Measurements from ENCODE around the gene PRM3. TPM values are rescaled to one million over a fixed set of nuclear protein-coding genes. Genes with fewer than 3 reads are reported as not detected.

The PRM3 gene
- polyA plus RNA-seq, 10 donors, result not detected

GRCh38 chr16:11259655-11260595 lies 13.5 kb downstream of the PRM3 start:
- no peak for DNase-seq

DNA sequence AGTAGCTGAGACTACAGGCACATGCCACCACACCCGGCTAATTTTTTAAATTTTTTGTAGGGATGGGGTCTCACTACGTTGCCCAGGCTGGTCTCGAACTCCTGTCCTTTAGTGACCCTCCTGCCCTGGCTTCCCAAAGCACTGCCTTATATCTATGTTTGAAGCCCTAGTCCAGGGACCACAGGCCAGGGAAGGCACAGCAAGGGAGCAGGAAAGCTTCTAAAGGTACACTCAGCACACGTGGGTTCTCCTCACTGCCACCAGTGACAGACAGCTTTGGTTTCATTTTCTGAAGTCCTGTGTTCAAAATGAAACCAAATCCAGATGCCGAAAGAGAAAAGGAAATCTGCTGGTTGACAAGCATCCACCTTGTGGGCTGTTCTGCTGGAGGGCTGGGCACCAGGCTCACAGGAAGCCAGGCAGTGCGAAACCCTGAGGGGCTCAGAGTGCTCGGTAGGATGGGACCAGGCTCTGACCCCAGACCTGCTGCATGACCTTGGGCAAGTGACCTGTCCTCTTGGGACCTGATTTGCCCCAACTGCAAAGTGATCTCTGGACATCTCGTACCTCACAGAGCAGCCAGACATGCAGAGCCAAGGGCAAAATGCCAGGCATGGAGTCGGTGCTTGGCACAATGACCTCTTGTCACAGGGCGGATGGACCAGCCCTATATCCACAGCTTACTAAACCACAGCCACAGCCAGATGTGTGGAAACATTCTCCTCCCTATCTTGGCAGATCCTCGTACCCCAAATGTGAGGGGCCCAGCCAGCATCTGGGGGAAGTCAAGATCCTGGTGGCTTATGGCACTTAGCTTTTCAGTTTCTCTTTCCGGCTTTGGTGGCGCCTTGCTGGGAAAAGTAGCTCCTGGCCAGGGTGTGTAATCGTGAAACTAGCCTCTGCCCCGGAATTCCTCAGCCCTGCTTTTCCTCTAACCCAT lies 14.6 kb downstream of the PRM3 start:
- peak in 1 of 3 donors; percentile 56 for DNase-seq

GRCh38 chr16:11257131-11257938 lies 16.1 kb downstream of the PRM3 start:
- DNase-seq, result peak; percentile 81 to 92 (median 84)

GRCh38 chr16:11256661-11257130 lies 16.7 kb downstream of the PRM3 start:
- peak in 2 of 3 donors; percentile 58 to 86 for DNase-seq

DNA sequence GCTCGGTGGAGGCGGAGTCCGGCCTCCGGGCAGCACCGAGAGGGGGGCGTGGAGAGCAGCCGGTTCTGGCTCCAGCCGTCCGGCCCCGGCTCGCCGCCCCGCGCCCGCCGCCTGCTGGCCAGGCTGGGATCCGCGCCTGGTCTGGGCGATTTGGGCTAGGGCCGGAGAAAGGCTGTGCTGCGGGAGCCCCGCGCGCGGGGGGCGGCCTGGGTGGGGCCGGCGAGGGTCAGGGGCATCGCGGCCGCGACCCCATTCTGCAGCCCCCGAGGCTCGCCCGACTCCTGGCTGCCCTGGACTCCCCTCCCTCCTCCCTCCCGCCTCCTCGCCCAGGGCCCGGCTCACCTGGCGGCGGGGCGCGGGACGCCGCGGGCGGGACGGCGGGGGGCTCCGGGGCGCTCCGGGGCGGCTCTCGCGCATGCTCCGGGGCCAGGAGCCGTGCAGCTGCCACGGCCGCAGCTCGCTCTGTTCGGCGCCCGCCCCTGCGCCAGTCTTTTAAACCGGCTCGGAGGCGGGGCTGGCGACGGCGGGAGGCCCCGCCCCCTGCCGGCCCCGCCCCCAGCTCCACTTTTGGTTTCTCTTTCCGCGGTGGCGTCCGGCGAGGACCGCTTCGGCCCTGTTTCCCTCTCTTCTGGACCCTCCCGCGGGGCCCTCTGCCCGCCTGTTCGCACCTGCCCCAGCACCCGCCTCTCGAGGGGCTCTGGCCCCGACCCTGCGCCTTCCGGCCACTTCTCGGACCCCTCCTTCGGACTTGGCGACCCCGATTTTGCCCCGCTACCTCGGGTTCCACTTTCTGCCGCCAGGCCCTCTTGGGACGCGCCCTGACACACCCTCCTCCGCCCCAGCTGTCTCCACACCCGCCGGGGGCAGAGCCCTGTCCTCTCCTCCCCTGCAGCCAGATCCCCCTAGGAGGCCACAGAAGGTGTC lies 17.4 kb downstream of the PRM3 start, which contains the start of gene SOCS1:
TSS of gene SOCS1 (minus strand) at position 468 of the 924 bp plus-strand sequence. CDS start 726 bp downstream, outside the sequence.
- DNase-seq, result peak; percentile 90 to 96 (median 90)

DNA sequence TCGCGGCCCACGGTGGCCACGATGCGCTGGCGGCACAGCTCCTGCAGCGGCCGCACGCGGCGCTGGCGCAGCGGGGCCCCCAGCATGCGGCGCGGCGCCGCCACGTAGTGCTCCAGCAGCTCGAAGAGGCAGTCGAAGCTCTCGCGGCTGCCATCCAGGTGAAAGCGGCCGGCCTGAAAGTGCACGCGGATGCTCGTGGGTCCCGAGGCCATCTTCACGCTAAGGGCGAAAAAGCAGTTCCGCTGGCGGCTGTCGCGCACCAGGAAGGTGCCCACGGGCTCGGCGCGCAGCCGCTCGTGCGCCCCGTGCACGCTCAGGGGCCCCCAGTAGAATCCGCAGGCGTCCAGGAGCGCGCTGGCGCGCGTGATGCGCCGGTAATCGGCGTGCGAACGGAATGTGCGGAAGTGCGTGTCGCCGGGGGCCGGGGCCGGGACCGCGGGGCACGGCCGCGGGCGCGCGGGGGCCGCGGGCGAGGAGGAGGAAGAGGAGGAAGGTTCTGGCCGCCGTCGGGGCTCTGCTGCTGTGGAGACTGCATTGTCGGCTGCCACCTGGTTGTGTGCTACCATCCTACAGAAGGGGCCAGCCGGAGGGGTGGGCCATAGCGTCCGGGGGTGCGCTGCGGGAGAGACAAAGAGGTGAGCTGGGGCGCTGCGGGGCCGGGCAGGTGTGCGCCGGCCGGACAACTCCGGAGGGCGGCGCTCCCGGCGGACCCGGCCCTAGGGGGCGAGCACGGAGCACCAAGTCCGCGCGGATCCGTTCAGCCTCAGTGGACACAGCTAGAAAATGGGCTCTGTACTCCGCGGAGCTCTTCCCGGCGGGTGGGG lies 18.3 kb downstream of the PRM3 start:
- peak; percentile 34 to 91 (median 65) for DNase-seq

DNA sequence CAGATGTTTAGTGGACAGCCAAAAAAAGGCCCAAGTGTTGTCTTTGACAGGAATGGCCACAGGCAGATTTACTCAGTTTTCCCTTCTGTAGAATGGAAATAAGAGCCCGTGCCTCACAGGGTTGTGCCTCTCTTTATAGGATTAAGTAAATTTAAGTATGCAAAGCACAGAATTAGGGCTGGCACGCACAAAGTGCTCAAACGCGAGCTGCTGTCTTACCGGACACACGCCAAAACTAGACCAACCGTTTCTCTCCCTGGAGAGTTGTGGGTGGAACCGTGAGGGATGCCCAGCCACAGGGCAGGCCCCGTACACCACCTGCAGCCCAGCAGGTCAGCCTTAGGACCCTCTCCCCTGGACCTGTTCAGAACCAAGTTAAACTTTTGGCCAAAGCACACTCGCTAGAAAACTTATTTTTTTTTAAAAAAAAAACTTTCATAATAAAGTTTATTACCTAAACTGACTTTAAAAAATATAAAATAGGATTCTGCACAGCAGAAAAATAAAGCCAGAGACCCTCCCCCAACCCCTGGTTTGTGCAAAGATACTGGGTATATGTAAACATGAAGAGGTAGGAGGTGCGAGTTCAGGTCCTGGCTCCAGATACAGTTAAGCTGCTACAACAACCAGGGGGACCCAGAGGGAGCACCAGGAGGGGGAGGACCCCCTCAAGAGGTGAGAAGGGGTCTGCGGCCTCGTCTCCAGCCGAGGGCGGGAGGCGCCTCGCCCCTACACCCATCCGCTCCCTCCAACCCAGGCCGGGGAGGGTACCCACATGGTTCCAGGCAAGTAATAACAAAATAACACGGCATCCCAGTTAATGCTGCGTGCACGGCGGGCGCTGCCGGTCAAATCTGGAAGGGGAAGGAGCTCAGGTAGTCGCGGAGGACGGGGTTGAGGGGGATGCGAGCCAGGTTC lies 19.2 kb downstream of the PRM3 start:
- DNase-seq, result no peak

GRCh38 chr16:11253009-11253994 lies 20.1 kb downstream of the PRM3 start:
- DNase-seq, result no peak

GRCh38 chr16:11252482-11252931 lies 20.9 kb downstream of the PRM3 start:
- DNase-seq, result no peak

DNA sequence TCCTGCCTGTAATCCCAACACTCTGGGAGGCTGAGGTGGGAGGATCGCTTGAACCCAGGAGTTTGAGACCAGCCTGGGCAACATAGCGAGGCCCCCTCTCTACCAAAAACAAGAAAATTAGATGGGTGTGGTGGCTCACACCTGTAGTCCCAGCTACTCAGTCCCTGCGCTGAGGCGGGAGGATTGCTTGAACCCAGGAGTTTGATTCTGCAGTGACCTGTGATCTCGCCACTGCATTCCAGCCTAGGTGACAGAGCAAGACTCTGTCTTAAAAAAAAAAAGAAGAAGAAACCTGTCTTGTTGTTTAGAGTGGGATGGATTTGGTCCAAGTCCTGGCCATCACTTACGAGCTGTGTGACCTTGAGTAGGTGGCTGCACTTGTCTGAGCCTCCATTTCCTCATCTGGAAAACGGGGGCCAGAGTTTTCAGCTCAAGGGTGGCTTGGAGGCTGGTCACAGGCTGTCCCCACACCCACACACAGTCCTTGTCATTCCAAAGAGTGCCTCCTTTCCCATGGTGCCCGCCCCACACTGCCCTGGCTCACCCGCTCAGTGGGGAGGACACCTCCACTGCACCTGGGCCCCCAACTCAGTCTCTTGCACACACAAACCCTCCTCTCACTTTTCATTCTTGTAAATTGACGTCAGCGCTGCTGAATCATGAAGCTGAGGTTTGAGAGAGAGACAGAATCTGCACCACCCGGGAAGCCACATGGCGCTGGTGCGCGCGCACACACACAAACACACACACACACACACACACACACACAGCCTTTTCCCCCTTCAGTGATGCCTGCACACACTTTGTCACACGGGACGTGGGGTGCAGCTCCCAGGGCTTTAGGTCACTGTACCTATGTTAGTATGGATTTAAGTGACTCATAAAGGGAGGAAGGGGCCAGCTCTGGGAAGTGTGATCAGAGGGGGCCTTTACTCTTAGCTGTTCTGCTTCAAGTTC lies 21.6 kb downstream of the PRM3 start:
- DNase-seq, result peak in 1 of 3 donors; percentile 43

GRCh38 chr16:11250786-11251524 lies 22.5 kb downstream of the PRM3 start:
- DNase-seq, result no peak

DNA sequence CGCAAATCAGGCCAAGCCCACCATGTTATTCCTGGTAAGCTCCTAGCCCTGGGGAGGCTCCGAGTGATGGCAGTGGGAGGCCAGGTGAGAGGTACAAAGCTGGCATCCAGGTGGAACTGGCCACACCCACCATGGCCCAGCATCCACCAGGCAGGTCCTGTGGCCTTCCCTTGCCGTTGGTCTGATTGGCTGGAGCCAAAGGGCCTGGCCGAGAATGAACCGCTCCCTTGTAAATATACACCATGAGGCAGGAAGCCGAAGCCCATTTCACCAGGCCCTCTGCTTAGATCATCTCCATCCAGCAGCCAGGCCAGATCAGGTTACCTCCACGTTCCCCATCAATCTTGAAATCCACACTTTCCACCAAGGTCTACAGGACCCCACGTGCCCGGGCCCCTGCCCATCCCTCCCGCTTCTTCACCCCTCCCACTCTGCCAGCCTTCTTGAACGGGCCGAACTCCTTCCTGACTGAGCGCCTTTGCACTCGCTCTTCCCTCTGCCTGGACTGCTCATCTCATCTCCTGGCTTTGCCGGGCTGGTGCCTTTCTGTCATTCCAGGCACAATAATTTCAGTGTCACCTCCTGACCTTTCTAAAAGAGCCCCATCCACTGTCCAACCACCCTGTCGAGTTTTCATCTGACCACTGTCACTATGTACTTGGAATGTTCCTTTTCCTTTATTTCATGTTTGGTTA lies 23.2 kb downstream of the PRM3 start:
- DNase-seq, result no peak

GRCh38 chr16:11249233-11250061 lies 24.0 kb downstream of the PRM3 start:
- no peak for DNase-seq

All from muscle of back (tissue), 11 donors.